H1 (cell line): ENCODE data around the gene RNASE11. TPM values are rescaled to one million over a fixed set of nuclear protein-coding genes. Genes with fewer than 3 reads are reported as not detected.

Experiments used
- CTCF ChIA-PET: fragments of 300-600 bp; sonication (Branson Sonifier 250); formaldehyde crosslinking; loops from one replicate; lab custom pipeline; 2021; ENCODE audit not compliant: partially characterized antibody; lab: Charles Lee
- POLR2A ChIA-PET: fragments of 300-600 bp; sonication (Branson Sonifier 250); formaldehyde crosslinking; loops from one replicate; lab custom pipeline; 2021; ENCODE audit warnings: inconsistent platforms; ENCODE audit not compliant: partially characterized antibody; lab: Charles Lee
- DNase-seq, 2 experiments: peaks; one replicate each; pipeline versions ENCODE4 v3.0.0 to v3.0.0-alpha.2; 2010 to 2022; ENCODE audit warnings: low spot score in 2 of 2, low read depth in 1 of 2, mixed read lengths in 1 of 2
- FAIRE-seq: peaks from 2 replicates; lab custom pipeline; 2011; peaks lifted over from hg19 to GRCh38; lab: Jason Lieb, UNC
- H2AFZ ChIP-seq: 2 replicates; pipeline ENCODE4 v1.8.1; 2012; ENCODE audit warnings: low read length, inconsistent platforms
- H2AK5ac ChIP-seq: 2 replicates; pipeline ENCODE4 v1.6.1; 2013; ENCODE audit warnings: low read depth, low read length
- H2BK120ac ChIP-seq: replicated peaks from 2 replicates; pipeline ENCODE3; 2013; ENCODE audit warnings: low read depth, low read length, inconsistent platforms
- H2BK12ac ChIP-seq: 2 replicates; pipeline ENCODE4 v1.6.1; 2013; ENCODE audit warnings: low read depth, low read length
- H2BK15ac ChIP-seq: 2 replicates; pipeline ENCODE4 v1.6.1; 2013; ENCODE audit warnings: low read length
- H2BK20ac ChIP-seq: 2 replicates; pipeline ENCODE4 v1.6.1; 2013; ENCODE audit warnings: low read length
- H2BK5ac ChIP-seq: 2 replicates; pipeline ENCODE4 v1.6.1; 2013; ENCODE audit warnings: low read depth, low read length
- H3K14ac ChIP-seq: 2 replicates; pipeline ENCODE4 v1.6.1; 2013; ENCODE audit warnings: inconsistent platforms; ENCODE audit not compliant: insufficient read length
- H3K18ac ChIP-seq: 2 replicates; pipeline ENCODE4 v1.6.1; 2013; ENCODE audit warnings: low read length; ENCODE audit errors: extremely low read depth
- H3K23ac ChIP-seq: 2 replicates; pipeline ENCODE4 v1.6.1; 2013; ENCODE audit warnings: inconsistent platforms; ENCODE audit not compliant: insufficient read length
- H3K23me2 ChIP-seq: 2 replicates; pipeline ENCODE4 v1.6.1; 2013; ENCODE audit warnings: low read depth, low read length
- H3K27ac ChIP-seq: 2 replicates; pipeline ENCODE4 v1.6.1; 2011; ENCODE audit warnings: low read depth, low read length, inconsistent platforms
- H3K27me3 ChIP-seq, 4 experiments: replicated peaks in 1 of 4; 1 replicate in 1 of 4; 2 replicates in 3 of 4; pipeline versions ENCODE4 v1.6.1 to v1.8.1; 2011 to 2013; ENCODE audit warnings: low read length in 3 of 4, mild to moderate bottlenecking in 3 of 4, inconsistent platforms in 2 of 4, mixed read lengths in 2 of 4, moderate library complexity in 1 of 4; ENCODE audit not compliant: control insufficient read depth in 3 of 4, insufficient read depth in 3 of 4; ENCODE audit errors: extremely low read depth in 1 of 4
- H3K36me3 ChIP-seq, 4 experiments: 2 replicates each; pipeline versions ENCODE4 v1.6.1 to v1.8.1; 2011 to 2013; ENCODE audit warnings: mild to moderate bottlenecking in 4 of 4, low read length in 3 of 4, moderate library complexity in 2 of 4, control low read depth in 1 of 4, inconsistent platforms in 1 of 4; ENCODE audit not compliant: insufficient read depth in 4 of 4, control insufficient read depth in 2 of 4
- H3K4ac ChIP-seq: replicated peaks from 2 replicates; pipeline ENCODE3; 2013; ENCODE audit warnings: low read length, low read depth, mixed read lengths, inconsistent platforms; ENCODE audit not compliant: insufficient read length
- H3K4me1 ChIP-seq, 4 experiments: replicated peaks in 1 of 4; 1 replicate in 1 of 4; 2 replicates in 3 of 4; pipeline versions ENCODE4 v1.6.1 to v1.8.1; 2011 to 2013; ENCODE audit warnings: low read length in 3 of 4, inconsistent platforms in 2 of 4, mixed read lengths in 1 of 4; ENCODE audit not compliant: insufficient read depth in 4 of 4, control insufficient read depth in 3 of 4
- H3K4me2 ChIP-seq, 2 experiments: 2 replicates each; pipeline versions ENCODE4 v1.6.1 to v1.8.1; 2011 to 2013; ENCODE audit warnings: low read depth in 2 of 2, low read length in 2 of 2, control low read depth in 1 of 2, inconsistent platforms in 1 of 2, mild to moderate bottlenecking in 1 of 2; ENCODE audit not compliant: insufficient read depth in 1 of 2
- H3K4me3 ChIP-seq, 4 experiments: fragments of 200-600, 300-600 bp in 1 of 4; sonication (generic), shearing (Covaris generic), sonication (Bioruptor Twin) in 1 of 4; 2 replicates each; pipeline versions ENCODE4 v1.5.1 to v1.8.1; 2011 to 2016; ENCODE audit warnings: low read length in 4 of 4, low read depth in 3 of 4, control low read depth in 2 of 4, inconsistent platforms in 2 of 4, mild to moderate bottlenecking in 2 of 4, mixed read lengths in 1 of 4, moderate library complexity in 1 of 4; ENCODE audit not compliant: insufficient read depth in 2 of 4; ENCODE audit errors: extremely low read depth in 1 of 4
- H3K56ac ChIP-seq: replicated peaks from 2 replicates; pipeline ENCODE3; 2013; ENCODE audit warnings: low read depth, mild to moderate bottlenecking, mixed read lengths, low read length, inconsistent platforms; ENCODE audit not compliant: insufficient read length
- H3K79me1 ChIP-seq: 2 replicates; pipeline ENCODE4 v1.6.1; 2013; ENCODE audit warnings: low read depth, low read length, control low read depth
- H3K79me2 ChIP-seq, 2 experiments: 2 replicates each; pipeline versions ENCODE4 v1.6.1 to v1.8.1; 2012 to 2013; ENCODE audit warnings: low read length in 2 of 2, mild to moderate bottlenecking in 2 of 2, inconsistent platforms in 1 of 2; ENCODE audit not compliant: insufficient read depth in 2 of 2, control insufficient read depth in 1 of 2
- H3K9ac ChIP-seq, 4 experiments: replicated peaks in 1 of 4; 1 replicate in 1 of 4; 2 replicates in 3 of 4; pipeline versions ENCODE4 v1.6.1 to v1.8.1; 2011 to 2013; ENCODE audit warnings: low read depth in 3 of 4, low read length in 3 of 4, control low read depth in 2 of 4, mild to moderate bottlenecking in 2 of 4, moderate library complexity in 2 of 4, inconsistent platforms in 1 of 4; ENCODE audit errors: extremely low read depth in 1 of 4
- H3K9me3 ChIP-seq, 2 experiments: 2 replicates each; pipeline versions ENCODE4 v1.6.1 to v1.8.1; 2012 to 2013; ENCODE audit warnings: mild to moderate bottlenecking in 2 of 2, moderate library complexity in 2 of 2, control low read depth in 1 of 2, inconsistent platforms in 1 of 2, low read depth in 1 of 2, low read length in 1 of 2, mixed read lengths in 1 of 2; ENCODE audit not compliant: insufficient read depth in 2 of 2
- H4K20me1 ChIP-seq, 2 experiments: replicated peaks in 1 of 2; 2 replicates each; pipeline versions ENCODE3 to v1.8.1; 2011 to 2013; ENCODE audit warnings: inconsistent platforms in 2 of 2, low read length in 2 of 2, mild to moderate bottlenecking in 1 of 2; ENCODE audit not compliant: insufficient read depth in 2 of 2, control insufficient read depth in 1 of 2
- H4K5ac ChIP-seq: 2 replicates; pipeline ENCODE4 v1.6.1; 2013; ENCODE audit warnings: low read length, low read depth, mixed read lengths, inconsistent platforms; ENCODE audit not compliant: insufficient read length
- H4K8ac ChIP-seq: 2 replicates; pipeline ENCODE4 v1.8.0; 2013; ENCODE audit warnings: mild to moderate bottlenecking, moderate library complexity, low read length, inconsistent platforms; ENCODE audit not compliant: insufficient read depth; ENCODE audit errors: extremely low read depth
- H4K91ac ChIP-seq: replicated peaks from 2 replicates; pipeline ENCODE3; 2013; ENCODE audit warnings: low read length, mixed read lengths, inconsistent platforms; ENCODE audit not compliant: insufficient read length
- BACH1 ChIP-seq: IDR thresholded peaks from 2 replicates; pipeline ENCODE4 v1.6.1; 2012; ENCODE audit warnings: low read length, improper control_type of control experiment
- CHD1 ChIP-seq: IDR thresholded peaks from 2 replicates; pipeline ENCODE4 v1.6.1; 2012; ENCODE audit warnings: low read depth, low read length, improper control_type of control experiment
- CTBP2 ChIP-seq: IDR thresholded peaks from 2 replicates; pipeline ENCODE4 v1.7.0; 2011; ENCODE audit warnings: borderline replicate concordance, mild to moderate bottlenecking, moderate library complexity, mixed read lengths, low read length; ENCODE audit not compliant: insufficient read depth, insufficient read length
- EP300 ChIP-seq, 2 experiments: IDR thresholded peaks; 1 replicate in 1 of 2; 2 replicates in 1 of 2; pipeline ENCODE4 v1.6.1; 2011 to 2012; ENCODE audit warnings: low read depth in 2 of 2, low read length in 2 of 2, mild to moderate bottlenecking in 2 of 2, borderline replicate concordance in 1 of 2, inconsistent platforms in 1 of 2, moderate library complexity in 1 of 2
- JUN ChIP-seq: IDR thresholded peaks from 2 replicates; pipeline ENCODE4 v1.6.1; 2011; ENCODE audit warnings: low read depth, mild to moderate bottlenecking, improper control_type of control experiment, low read length
- KDM1A ChIP-seq: fragments of 200-600, 300-600 bp; sonication (generic); IDR thresholded peaks from 2 replicates; pipeline ENCODE4 v1.7.1; 2016; ENCODE audit warnings: mild to moderate bottlenecking, low read length, borderline replicate concordance
- KDM5A ChIP-seq: fragments of 200-600 bp; IDR thresholded peaks from 2 replicates; pipeline ENCODE4 v1.7.1; 2012; ENCODE audit warnings: mild to moderate bottlenecking, low read length, inconsistent platforms, mixed read lengths
- MAFK ChIP-seq: IDR thresholded peaks from 2 replicates; pipeline ENCODE4 v1.6.1; 2012; ENCODE audit warnings: low read depth, mild to moderate bottlenecking, improper control_type of control experiment, low read length
- POU5F1 ChIP-seq: IDR thresholded peaks from 2 replicates; pipeline ENCODE4 v1.6.1; 2011; ENCODE audit warnings: low read depth, mild to moderate bottlenecking, low read length, moderate library complexity
- RAD21 ChIP-seq, 2 experiments: IDR thresholded peaks in 1 of 2; conservative IDR thresholded peaks in 1 of 2; 2 replicates each; pipeline ENCODE4 v1.6.1; 2011; ENCODE audit warnings: low read depth in 2 of 2, low read length in 2 of 2, improper control_type of control experiment in 1 of 2, inconsistent platforms in 1 of 2, mild to moderate bottlenecking in 1 of 2, moderate library complexity in 1 of 2
- RXRA ChIP-seq: IDR thresholded peaks from 2 replicates; pipeline ENCODE4 v1.6.1; 2011; ENCODE audit warnings: low read depth, mild to moderate bottlenecking, low read length, moderate library complexity; ENCODE audit not compliant: insufficient read depth
- SP1 ChIP-seq: IDR thresholded peaks from 2 replicates; pipeline ENCODE4 v1.6.1; 2011; ENCODE audit warnings: low read depth, low read length
- SP4 ChIP-seq: IDR thresholded peaks from 2 replicates; pipeline ENCODE4 v1.6.1; 2012; ENCODE audit warnings: low read length, inconsistent platforms
- TAF7 ChIP-seq: optimal IDR thresholded peaks from 2 replicates; pipeline ENCODE3; 2011; ENCODE audit warnings: low read depth, mild to moderate bottlenecking, inconsistent platforms, low read length, moderate library complexity, borderline replicate concordance
- WGBS, 2 experiments: shearing (Covaris generic) in 1 of 2; methylation state at CpG; one replicate each; pipeline versions ENCODE4 v1.1.6 to v1.1.7; 2013 to 2015; ENCODE audit warnings: low lambda C conversion rate in 2 of 2, mixed read lengths in 2 of 2, inconsistent platforms in 1 of 2, low coverage in 1 of 2, missing lambda C conversion rate in 1 of 2; ENCODE audit not compliant: insufficient replicate concordance in 2 of 2, insufficient coverage in 1 of 2, insufficient read length in 1 of 2; ENCODE audit errors: extremely low coverage in 1 of 2, missing lambda C conversion rate in 1 of 2; 5-methylcytosine and 5-hydroxymethylcytosine counted together
- polyA plus RNA-seq, 7 experiments: library from polyadenylated mRNA; depleted of rRNA in 3 of 7; stranded (reverse) in 5 of 7; unstranded in 2 of 7; fragments of >200 nt in 5 of 7; fragments of 200-250 nt in 2 of 7; gene quantifications; 1 replicate in 5 of 7; 2 replicates in 1 of 7; 4 replicates in 1 of 7; pipeline versions ENCODE4 v1.2.1 to v1.2.3, GENCODE V29; 2011 to 2013; ENCODE audit warnings: missing spikeins in 2 of 7, mixed read lengths in 2 of 7
- total RNA-seq: library from RNA; stranded (reverse); fragmentation: NEBNext Ultra II Directional; extraction: Animal tissue kit (Norgen Biotek cat#: 25700); gene quantifications from 2 replicates; pipeline ENCODE4 v1.2.1, GENCODE V29; 2021

The RNASE11 gene
- total and polyA plus RNA-seq, 2 of the 8 experiments (the other 6 are each of a cell fraction or from before 2014, with no cell fraction given) = not detected

GRCh38 chr14:20632448-20632830, 44.6 kb upstream of the RNASE11 start:
- DNase-seq (no peak), FAIRE-seq (no peak)
- H3K23me2 ChIP-seq = peaks cover 23% of the 10 kb centered on the region
- H4K8ac ChIP-seq = no peak overlapping the region
- H2AFZ ChIP-seq = no peak overlapping the region; the same call in 1 of the 2 replicates
- H3K27ac ChIP-seq = no peak overlapping the region
- H2BK12ac ChIP-seq = no peak overlapping the region
- H3K56ac ChIP-seq = no peak overlapping the region
- H2BK5ac ChIP-seq = no peak overlapping the region
- ChIA-PET POLR2A (interaction anchor here (0.9 kb wide), 1 partner anchor 13 kb away, joined by 4 read pairs; no protein-coding TSS in a partner anchor), CTCF (interaction anchor here (0.7 to 3.1 kb wide), 10 partner anchors 10 to 59 kb away, joined by 3 to 16 read pairs (median 6); partner anchors contain the start of gene RNASE4)
- H3K9me3 ChIP-seq = no peaks in the 10 kb centered on the region
- H3K23ac ChIP-seq = no peak overlapping the region
- H3K9ac ChIP-seq = peak overlapping the region in 2 of 4 experiments; percentile 49 to 66; a peak in 3 of 7 replicates
- no peak overlapping the region for H2BK20ac ChIP-seq
- H3K36me3 ChIP-seq = no peaks in the 10 kb centered on the region
- H3K79me2 ChIP-seq = no peaks in the 10 kb centered on the region
- H2BK15ac ChIP-seq = no peak overlapping the region
- no peak overlapping the region for H3K4ac ChIP-seq
- peak overlapping the region; percentile 86 to 91 for H3K4me2 ChIP-seq
- no peak overlapping the region for H2AK5ac ChIP-seq
- no peak overlapping the region for H3K14ac ChIP-seq
- no peak overlapping the region for H4K91ac ChIP-seq
- whole genome bisulfite sequencing, 2 experiments = 2% methylated on average over 19 of the region's 19 CpGs; no CpG with 5 or more reads in 1 of the 2 experiments
- peaks cover 0 to 12% (median 4%) of the 10 kb centered on the region in 4 experiments; a peak in 3 of 7 replicates for H3K27me3 ChIP-seq
- no peak overlapping the region for H3K18ac ChIP-seq
- H2BK120ac ChIP-seq = no peak overlapping the region
- H3K79me1 ChIP-seq = no peaks in the 10 kb centered on the region
- H3K4me1 ChIP-seq = peaks cover 0 to 6% (median 0%) of the 10 kb centered on the region in 4 experiments; a peak in 2 of 7 replicates
- no peak overlapping the region for H4K5ac ChIP-seq
- peak overlapping the region; percentile 76 to 96 (median 88) for H3K4me3 ChIP-seq
- no peaks in the 10 kb centered on the region for H4K20me1 ChIP-seq
- TF ChIP-seq CHD1 = no peak
- TF ChIP-seq EP300 (IDR thresholded peaks at IDR 0.05; ENCODE audit: borderline replicate concordance in 1 of 2, low read depth in 2 of 2, low read length in 2 of 2) = no peak
- TF ChIP-seq SP4 = no peak
- TF ChIP-seq CTBP2 = no peak
- no peak for TF ChIP-seq KDM1A
- no peak for TF ChIP-seq KDM5A
- TF ChIP-seq BACH1 = 0 out of 2 replicates have a peak, but pooled peaks have one; percentile 31
- TF ChIP-seq RXRA = no peak
- no peak for TF ChIP-seq MAFK
- TF ChIP-seq TAF7 = no peak
- TF ChIP-seq RAD21 (IDR thresholded peaks at IDR 0.05 in 1 of 2, conservative IDR thresholded peaks at IDR 0.05 in 1 of 2; ENCODE audit: low read depth in 2 of 2, low read length in 2 of 2) = no peak
- TF ChIP-seq SP1 = no peak
- TF ChIP-seq JUN = no peak
- TF ChIP-seq POU5F1 = no peak
